ENCODE results near the gene CCDC60.
A peak's percentile ranks its signal among the peaks of the same experiment; 100 is the strongest.

The CCDC60 gene

GRCh38 chr12:119397540-119397939 lies 63.0 kb downstream of the CCDC60 start:
- Mint-ChIP-seq H3K9me3 (no peaks in the 10 kb centered on the region), H3K27me3 (peaks cover under 1% of the 10 kb centered on the region), H3K27ac (peak overlapping the region in 1 of 2 donors; percentile 39), H3K4me3 (no peak overlapping the region), H3K4me1 (no peaks in the 10 kb centered on the region)
- peak; percentile 60 for ATAC-seq
- no peak for DNase-seq

- H3K27ac Mint-ChIP-seq = no peak overlapping the region
- H3K27me3 Mint-ChIP-seq = peaks cover 7% of the 10 kb centered on the region
- no peaks in the 10 kb centered on the region for H3K9me3 Mint-ChIP-seq
- no peaks in the 10 kb centered on the region for H3K4me1 Mint-ChIP-seq
- DNase-seq (no peak), ATAC-seq (peak; percentile 40)
- H3K4me3 Mint-ChIP-seq = no peak overlapping the region
Measured at GRCh38 chr12:119398190-119398589, 63.7 kb downstream of the CCDC60 start.

- no peak overlapping the region for H3K4me3 Mint-ChIP-seq
- H3K4me1 Mint-ChIP-seq = no peaks in the 10 kb centered on the region
- H3K27me3 Mint-ChIP-seq = peaks cover 18% of the 10 kb centered on the region
- no peaks in the 10 kb centered on the region for H3K9me3 Mint-ChIP-seq
- H3K27ac Mint-ChIP-seq = no peak overlapping the region
- DNase-seq (no peak), ATAC-seq (no peak)
Measured at GRCh38 chr12:119399301-119399700, 64.8 kb downstream of the CCDC60 start.

GRCh38 chr12:119406308-119406707 lies 71.8 kb downstream of the CCDC60 start:
- no peaks in the 10 kb centered on the region for H3K9me3 Mint-ChIP-seq
- no peak for ATAC-seq
- H3K27ac Mint-ChIP-seq = no peak overlapping the region
- H3K4me1 Mint-ChIP-seq = no peaks in the 10 kb centered on the region
- H3K27me3 Mint-ChIP-seq = peaks cover 21% of the 10 kb centered on the region
- no peak for DNase-seq
- no peak overlapping the region for H3K4me3 Mint-ChIP-seq

- Mint-ChIP-seq H3K9me3 (no peaks in the 10 kb centered on the region), H3K4me1 (no peaks in the 10 kb centered on the region), H3K27me3 (peaks cover 21% of the 10 kb centered on the region), H3K4me3 (no peak overlapping the region), H3K27ac (no peak overlapping the region)
- DNase-seq = no peak
- no peak for ATAC-seq
Measured at GRCh38 chr12:119406811-119407210, 72.3 kb downstream of the CCDC60 start.

- Mint-ChIP-seq H3K9me3 (no peaks in the 10 kb centered on the region), H3K27ac (no peak overlapping the region), H3K4me3 (no peak overlapping the region), H3K27me3 (peaks cover 14% of the 10 kb centered on the region), H3K4me1 (no peaks in the 10 kb centered on the region)
- DNase-seq = no peak
- no peak for ATAC-seq
Measured at GRCh38 chr12:119409043-119409442, 74.5 kb downstream of the CCDC60 start.

- Mint-ChIP-seq H3K4me3 (no peak overlapping the region), H3K4me1 (no peaks in the 10 kb centered on the region), H3K27me3 (peaks cover 8% of the 10 kb centered on the region), H3K27ac (no peak overlapping the region), H3K9me3 (no peaks in the 10 kb centered on the region)
- ATAC-seq = no peak
- DNase-seq = no peak
Measured at GRCh38 chr12:119410396-119410795, 75.9 kb downstream of the CCDC60 start.

- H3K9me3 Mint-ChIP-seq = no peaks in the 10 kb centered on the region
- H3K27ac Mint-ChIP-seq = no peak overlapping the region
- peaks cover 8% of the 10 kb centered on the region for H3K27me3 Mint-ChIP-seq
- no peak overlapping the region for H3K4me3 Mint-ChIP-seq
- ATAC-seq = no peak
- no peak for DNase-seq
- H3K4me1 Mint-ChIP-seq = no peaks in the 10 kb centered on the region
Measured at GRCh38 chr12:119412306-119412705, 77.8 kb downstream of the CCDC60 start.

- DNase-seq (peak; percentile 27 to 39), ATAC-seq (no peak)
- Mint-ChIP-seq H3K9me3 (no peaks in the 10 kb centered on the region), H3K27me3 (peaks cover 8% of the 10 kb centered on the region), H3K4me3 (no peak overlapping the region), H3K4me1 (no peaks in the 10 kb centered on the region), H3K27ac (no peak overlapping the region)
Measured at GRCh38 chr12:119412811-119413794, 78.6 kb downstream of the CCDC60 start.

GRCh38 chr12:119415714-119416113 lies 81.2 kb downstream of the CCDC60 start:
- ATAC-seq = no peak
- peaks cover 16% of the 10 kb centered on the region for H3K27me3 Mint-ChIP-seq
- no peaks in the 10 kb centered on the region for H3K4me1 Mint-ChIP-seq
- no peak overlapping the region for H3K27ac Mint-ChIP-seq
- no peak for DNase-seq
- no peaks in the 10 kb centered on the region for H3K9me3 Mint-ChIP-seq
- no peak overlapping the region for H3K4me3 Mint-ChIP-seq

- ATAC-seq (no peak), DNase-seq (no peak)
- Mint-ChIP-seq H3K4me1 (no peaks in the 10 kb centered on the region), H3K27me3 (peaks cover 16% of the 10 kb centered on the region), H3K4me3 (no peak overlapping the region), H3K9me3 (peaks cover 0 to 8% of the 10 kb centered on the region in 2 donors), H3K27ac (no peak overlapping the region)
Measured at GRCh38 chr12:119417440-119417839, 82.9 kb downstream of the CCDC60 start.

- no peak for DNase-seq
- no peak overlapping the region for H3K27ac Mint-ChIP-seq
- no peak overlapping the region for H3K4me3 Mint-ChIP-seq
- no peaks in the 10 kb centered on the region for H3K4me1 Mint-ChIP-seq
- H3K27me3 Mint-ChIP-seq = peaks cover 16% of the 10 kb centered on the region
- H3K9me3 Mint-ChIP-seq = peaks cover 0 to 8% of the 10 kb centered on the region in 2 donors
- no peak for ATAC-seq
Measured at GRCh38 chr12:119419381-119419780, 84.9 kb downstream of the CCDC60 start.

GRCh38 chr12:119423285-119423684 lies 88.8 kb downstream of the CCDC60 start:
- H3K27me3 Mint-ChIP-seq = peaks cover 16% of the 10 kb centered on the region
- H3K4me3 Mint-ChIP-seq = no peak overlapping the region
- H3K27ac Mint-ChIP-seq = no peak overlapping the region
- ATAC-seq = no peak
- H3K4me1 Mint-ChIP-seq = no peaks in the 10 kb centered on the region
- H3K9me3 Mint-ChIP-seq = peaks cover 0 to 8% of the 10 kb centered on the region in 2 donors
- DNase-seq = no peak

- DNase-seq (no peak), ATAC-seq (no peak)
- peaks cover 0 to 9% of the 10 kb centered on the region in 2 donors for H3K9me3 Mint-ChIP-seq
- H3K27ac Mint-ChIP-seq = no peak overlapping the region
- H3K4me3 Mint-ChIP-seq = no peak overlapping the region
- H3K4me1 Mint-ChIP-seq = no peaks in the 10 kb centered on the region
- peaks cover 8% of the 10 kb centered on the region for H3K27me3 Mint-ChIP-seq
Measured at GRCh38 chr12:119425623-119426022, 91.1 kb downstream of the CCDC60 start.

- Mint-ChIP-seq H3K4me3 (no peak overlapping the region), H3K27ac (no peak overlapping the region), H3K9me3 (peaks cover 0 to 8% of the 10 kb centered on the region in 2 donors), H3K27me3 (no peaks in the 10 kb centered on the region), H3K4me1 (no peaks in the 10 kb centered on the region)
- ATAC-seq (no peak), DNase-seq (no peak)
Measured at GRCh38 chr12:119431151-119431550, 96.6 kb downstream of the CCDC60 start.

GRCh38 chr12:119432949-119433348 lies 98.4 kb downstream of the CCDC60 start:
- Mint-ChIP-seq H3K9me3 (peaks cover 0 to 8% of the 10 kb centered on the region in 2 donors), H3K27me3 (no peaks in the 10 kb centered on the region), H3K27ac (no peak overlapping the region), H3K4me1 (no peaks in the 10 kb centered on the region), H3K4me3 (no peak overlapping the region)
- ATAC-seq = no peak
- no peak for DNase-seq

Data from stimulated activated naive CD8-positive, alpha-beta T cell treated with anti-CD3 and anti-CD28 coated beads, Interleukin-15, amount 100 ng/mL, for 72 hours (primary cell).